ENCODE results near the gene ERI3. TPM values are rescaled to one million over a fixed set of nuclear protein-coding genes. Genes with fewer than 3 reads are reported as not detected.

ERI3 gene
- total and polyA plus RNA-seq, 2 of the 13 experiments (the other 11 are each of a cell fraction or from before 2014, with no cell fraction given) = 35.6 to 35.9 TPM

- Histone ChIP-seq H3K4me3 (replicated peaks in 1 of 3; ENCODE audit: insufficient read depth in 1 of 3, low read depth in 2 of 3, low read length in 3 of 3) (no peak overlapping the region), H3K27me3 (ENCODE audit: control insufficient read depth in 1 of 2, insufficient read depth in 2 of 2, low read length in 2 of 2) (no peaks in the 10 kb centered on the region; a peak in 1 of 5 replicates), H2AFZ (ENCODE audit: low read length) (no peak overlapping the region), H3K9ac (ENCODE audit: insufficient read depth, low read depth, low read length) (no peak overlapping the region), H3K79me2 (ENCODE audit: insufficient read depth, low read length) (no peaks in the 10 kb centered on the region), H4K20me1 (ENCODE audit: insufficient read depth, low read length) (no peaks in the 10 kb centered on the region), H3K27ac (ENCODE audit: extremely low read length, insufficient read depth, low read length) (no peak overlapping the region), H3K9me3 (ENCODE audit: low read length) (no peaks in the 10 kb centered on the region), H3K36me3 (replicated peaks in 1 of 2; ENCODE audit: control insufficient read depth in 1 of 2, insufficient read depth in 2 of 2, low read length in 2 of 2) (peaks cover 20 to 45% of the 10 kb centered on the region in 2 experiments), H3K4me2 (ENCODE audit: low read depth, low read length) (no peak overlapping the region), H3K4me1 (ENCODE audit: insufficient read depth, low read length) (peaks cover 13% of the 10 kb centered on the region)
- in situ Hi-C loops (cut with HindIII; ENCODE audit: extremely low pct_ligation_motif_present, low pct_unique_long_range_greater_than_20kb) = loop anchor here (25.0 kb wide), 1 partner anchor 367 kb away; no protein-coding TSS in a partner anchor
- ChIA-PET CTCF (ENCODE audit: low intra/inter-chr PET ratio, low total read pairs) (interaction anchor here (3.3 kb wide), 1 partner anchor 75 kb away, joined by 21 read pairs; no protein-coding TSS in a partner anchor), POLR2A (interaction anchor here (1.3 kb wide), 1 partner anchor 63 kb away, joined by 3 read pairs; no protein-coding TSS in a partner anchor)
- WGBS (ENCODE audit: low lambda C conversion rate) = 95% methylated on average over 21 of the region's 31 CpGs
- no peak for FAIRE-seq
- BruUV-seq (replicated peaks) = no TSS peak
- no peak for ATAC-seq
- DNase-seq (ENCODE audit: low spot score) = no peak
- intact Hi-C loops (cut with micrococcal nuclease; ENCODE audit: unreplicated experiment) = no loop called here
- TF ChIP-seq ELF4 (CRISPR knock-in tag; IDR thresholded peaks at IDR 0.05; ENCODE audit: borderline replicate concordance) (no peak), SAP130 (CRISPR knock-in tag; IDR thresholded peaks at IDR 0.05; ENCODE audit: low read depth) (no peak), GRHL1 (CRISPR knock-in tag; conservative IDR thresholded peaks at IDR 0.05) (no peak), RBM22 (optimal IDR thresholded peaks at IDR 0.05; ENCODE audit: low read length) (peak; percentile 45), AGO2 (optimal IDR thresholded peaks at IDR 0.05; ENCODE audit: low read depth, low read length) (peak; percentile 80), ZSCAN25 (CRISPR knock-in tag; IDR thresholded peaks at IDR 0.05) (no peak)
Observed at GRCh38 chr1:44220001-44220751, 134.9 kb downstream of the ERI3 start.
